ENCODE measurements around the gene AAR2.

The AAR2 gene

DNA sequence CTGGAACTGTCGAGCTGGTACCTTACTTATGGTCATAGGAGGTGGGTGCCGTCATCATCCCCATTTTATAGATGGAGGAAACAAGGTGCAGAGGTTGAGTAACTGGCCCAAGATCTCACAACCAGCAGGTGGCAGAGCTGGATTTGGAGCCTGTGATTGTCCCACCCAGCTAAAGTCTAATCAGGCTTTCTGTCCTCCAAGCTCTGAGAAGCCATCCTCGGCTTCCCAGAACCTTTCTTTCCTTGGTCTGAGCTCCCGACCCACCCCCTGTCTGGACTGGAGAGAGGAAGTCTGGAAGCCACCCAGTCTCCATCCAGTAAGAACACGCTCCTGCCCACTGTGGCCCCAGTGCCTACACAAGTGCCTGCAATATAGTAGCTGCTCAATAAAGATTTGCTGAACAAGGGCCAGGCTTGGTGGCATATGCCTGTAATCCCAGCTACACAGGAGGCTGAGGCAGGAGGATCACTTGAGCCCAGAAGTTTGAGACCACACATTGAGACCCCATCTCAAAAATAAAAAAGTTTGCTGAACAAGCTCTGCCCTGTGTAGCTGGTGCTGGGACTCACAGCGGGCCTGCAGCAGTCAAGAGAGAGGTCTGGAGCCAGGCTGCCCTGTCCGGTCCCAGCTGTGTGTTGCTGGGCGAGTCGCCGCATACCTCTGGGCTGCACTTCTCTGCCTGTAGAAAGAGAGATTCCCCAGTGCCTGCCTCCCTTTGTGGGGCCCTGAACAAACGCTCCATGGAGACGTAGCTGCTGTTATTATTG lies 37.3 kb downstream of the AAR2 start:
- DNase-seq (ENCODE audit: insufficient read length) (no peak), FAIRE-seq (no peak)
- TF ChIP-seq TAF1 (IDR thresholded peaks at IDR 0.05; ENCODE audit: borderline replicate concordance, low read depth, low read length) (no peak), POLR2A (IDR thresholded peaks at IDR 0.05; ENCODE audit: low read depth, low read length) (no peak), POLR2AphosphoS5 (IDR thresholded peaks at IDR 0.05; ENCODE audit: low read depth, low read length) (no peak)

DNA sequence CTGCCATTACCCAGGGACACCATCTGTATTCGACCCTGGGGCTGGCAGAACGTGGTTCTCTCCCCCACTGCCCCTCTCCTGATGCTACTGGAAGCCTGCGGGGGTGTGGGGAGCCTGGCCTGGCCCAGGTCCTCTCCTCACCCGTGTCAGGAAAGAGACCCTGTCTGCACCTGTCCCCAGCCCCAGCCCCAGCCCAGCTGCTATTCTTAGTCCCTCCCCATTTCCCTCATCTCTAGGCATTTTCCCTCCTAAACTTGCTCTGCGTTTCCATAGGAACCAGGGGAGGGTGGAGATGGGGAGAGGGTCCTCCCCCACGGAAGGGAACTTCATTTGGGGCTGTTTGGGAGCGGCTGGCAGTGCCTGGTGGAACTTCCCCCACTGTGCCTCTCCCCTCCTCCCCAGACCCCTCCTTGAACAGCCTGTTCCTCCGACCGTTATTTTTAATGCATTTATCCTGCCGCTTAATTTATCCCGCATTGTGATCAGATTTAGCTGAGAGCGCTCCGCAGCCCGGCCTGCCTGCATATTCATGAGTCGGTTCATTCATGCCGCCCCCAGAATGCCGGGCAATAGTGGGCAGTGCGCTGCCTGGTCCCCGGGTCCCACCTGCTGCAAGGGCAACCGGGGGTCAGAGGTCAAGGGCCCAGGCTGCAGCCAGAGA lies 38.0 kb downstream of the AAR2 start:
- TF ChIP-seq POLR2AphosphoS5 (IDR thresholded peaks at IDR 0.05; ENCODE audit: low read depth, low read length) (no peak), TAF1 (IDR thresholded peaks at IDR 0.05; ENCODE audit: borderline replicate concordance, low read depth, low read length) (no peak), POLR2A (IDR thresholded peaks at IDR 0.05; ENCODE audit: low read depth, low read length) (no peak)
- FAIRE-seq (no peak), DNase-seq (ENCODE audit: insufficient read length) (no peak)

DNA sequence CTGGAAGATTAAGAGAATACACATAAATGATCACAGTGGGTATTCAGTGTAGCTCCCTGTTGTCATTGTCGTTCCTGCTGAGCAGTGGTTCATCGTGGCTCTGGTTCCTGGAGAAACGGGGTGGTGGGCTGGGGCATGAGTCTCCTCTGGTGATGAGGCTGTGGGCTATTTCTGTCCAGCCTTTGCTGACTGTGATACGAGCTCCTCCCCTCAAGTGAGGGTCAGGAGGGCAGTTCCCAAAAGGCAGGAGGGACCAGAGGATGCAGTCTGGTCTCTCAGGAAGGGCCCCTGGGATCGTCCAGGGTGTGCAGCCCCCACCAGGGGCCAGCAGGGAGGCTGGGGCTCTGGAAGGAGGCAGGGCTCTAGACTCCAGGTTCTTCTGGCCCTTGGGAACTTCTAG lies 38.7 kb downstream of the AAR2 start:
- FAIRE-seq = no peak
- TF ChIP-seq POLR2AphosphoS5 (IDR thresholded peaks at IDR 0.05; ENCODE audit: low read depth, low read length) (no peak), POLR2A (IDR thresholded peaks at IDR 0.05; ENCODE audit: low read depth, low read length) (no peak), TAF1 (IDR thresholded peaks at IDR 0.05; ENCODE audit: borderline replicate concordance, low read depth, low read length) (no peak)

DNA sequence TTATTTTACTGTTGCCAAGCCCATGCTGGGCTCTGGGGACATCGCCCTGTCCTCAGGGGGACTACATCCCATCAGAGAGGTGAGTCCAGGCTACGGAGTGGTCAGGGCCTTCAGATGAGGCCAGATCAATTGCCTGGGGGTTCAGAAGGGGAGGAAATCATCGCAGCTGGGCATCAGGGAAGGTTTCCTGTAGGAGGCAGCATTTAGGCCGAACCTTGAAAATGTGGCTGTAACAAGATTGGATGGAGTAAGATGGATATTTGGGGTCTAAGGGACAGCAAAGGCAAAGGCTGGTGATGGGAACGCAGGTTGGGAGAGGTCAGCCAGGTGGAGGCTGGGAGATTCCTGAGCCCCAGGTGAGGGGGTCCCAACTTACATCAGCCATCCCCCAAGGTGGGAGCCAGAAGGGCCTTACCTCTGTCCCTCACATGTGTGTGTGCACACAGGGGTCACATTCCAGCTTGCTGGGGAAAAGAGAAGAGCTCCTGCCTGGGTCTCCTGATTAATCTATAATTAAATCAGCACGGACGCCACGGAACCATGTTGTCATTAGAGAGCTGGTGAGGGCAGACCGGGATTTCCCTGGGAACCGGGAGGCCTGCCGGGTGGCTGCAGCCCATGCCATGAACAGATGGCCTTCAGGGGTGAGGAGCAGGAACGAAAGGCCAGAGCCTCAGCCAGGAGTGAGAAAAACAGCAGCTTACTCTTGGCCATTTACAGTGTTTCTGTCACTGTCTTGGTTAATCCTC lies 39.3 kb downstream of the AAR2 start:
- DNase-seq (ENCODE audit: insufficient read length) (no peak), FAIRE-seq (no peak)
- no peak for TF ChIP-seq TAF1 (IDR thresholded peaks at IDR 0.05; ENCODE audit: borderline replicate concordance, low read depth, low read length)
- TF ChIP-seq POLR2A (IDR thresholded peaks at IDR 0.05; ENCODE audit: low read depth, low read length) = no peak
- TF ChIP-seq POLR2AphosphoS5 (IDR thresholded peaks at IDR 0.05; ENCODE audit: low read depth, low read length) = no peak

More for the DNA sequence above, 38.7 kb downstream of the AAR2 start:
- no peak for DNase-seq (ENCODE audit: insufficient read length)

DNA sequence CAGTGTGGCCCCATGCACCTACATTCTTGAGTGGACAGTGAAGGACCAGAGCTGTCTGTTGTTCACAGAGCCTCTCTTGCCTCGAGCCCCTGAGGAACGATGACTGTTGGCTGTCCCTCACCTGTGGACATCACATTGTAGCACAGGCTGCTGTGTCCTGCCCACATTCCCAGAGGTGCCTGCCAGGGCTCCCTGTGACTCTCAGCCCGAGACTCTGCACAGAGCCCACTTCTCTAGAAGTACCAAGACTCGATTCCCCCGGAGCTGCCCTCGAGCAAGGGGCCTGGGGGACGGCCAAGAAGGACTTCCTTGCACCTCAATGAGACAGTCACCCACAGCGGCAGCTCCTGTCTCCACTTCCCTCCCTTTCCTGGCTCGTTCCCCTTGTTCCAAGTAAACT lies 41.3 kb downstream of the AAR2 start:
- DNase-seq (ENCODE audit: insufficient read length) (no peak), FAIRE-seq (no peak)
- TF ChIP-seq TAF1 (IDR thresholded peaks at IDR 0.05; ENCODE audit: borderline replicate concordance, low read depth, low read length) (no peak), POLR2A (IDR thresholded peaks at IDR 0.05; ENCODE audit: low read depth, low read length) (no peak)

DNA sequence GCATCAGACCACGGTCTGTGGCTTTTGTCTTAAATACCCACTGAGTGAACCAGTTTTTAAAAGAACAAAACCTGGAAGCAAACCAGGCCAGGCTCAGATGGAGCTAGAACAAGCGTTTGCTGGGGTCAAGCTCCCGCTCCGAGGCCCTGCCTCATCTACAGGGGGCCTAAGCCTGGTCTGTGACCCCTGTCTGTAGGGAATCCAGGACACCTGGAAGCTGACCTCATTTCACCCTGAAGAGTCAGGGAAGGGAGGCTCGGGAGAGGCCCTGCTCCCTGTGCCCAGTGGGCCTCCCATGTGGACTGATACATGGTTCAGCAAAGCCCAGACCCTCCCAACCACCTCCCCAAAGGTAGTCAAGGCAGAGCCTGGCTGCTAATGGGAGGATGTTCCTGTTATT lies 43.1 kb downstream of the AAR2 start:
- FAIRE-seq (no peak), DNase-seq (ENCODE audit: insufficient read length) (no peak)
- no peak for TF ChIP-seq POLR2AphosphoS5 (IDR thresholded peaks at IDR 0.05; ENCODE audit: low read depth, low read length)
- TF ChIP-seq TAF1 (IDR thresholded peaks at IDR 0.05; ENCODE audit: borderline replicate concordance, low read depth, low read length) = no peak
- no peak for TF ChIP-seq POLR2A (IDR thresholded peaks at IDR 0.05; ENCODE audit: low read depth, low read length)

DNA sequence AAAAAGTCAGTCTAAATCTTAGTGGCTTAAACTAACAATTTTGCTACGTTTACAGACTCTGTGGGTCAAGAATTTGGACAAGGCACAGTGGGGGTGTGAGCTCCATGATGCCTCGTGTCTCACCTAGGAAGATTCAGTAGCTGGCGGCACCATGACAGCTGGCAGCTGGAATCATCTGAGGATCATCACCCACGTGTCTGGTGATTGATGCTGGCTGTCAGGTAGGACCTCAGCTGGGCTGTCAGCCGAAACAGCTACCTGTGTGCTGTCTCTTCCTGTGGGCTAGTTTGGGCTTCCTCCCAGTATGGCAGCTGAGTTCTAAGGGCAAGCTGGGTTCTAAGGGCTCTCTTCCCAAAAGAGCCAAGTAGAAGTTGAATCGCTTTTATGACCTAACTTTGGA lies 43.5 kb downstream of the AAR2 start:
- no peak for TF ChIP-seq POLR2A (IDR thresholded peaks at IDR 0.05; ENCODE audit: low read depth, low read length)
- FAIRE-seq = no peak
- DNase-seq (ENCODE audit: insufficient read length) = no peak

DNA sequence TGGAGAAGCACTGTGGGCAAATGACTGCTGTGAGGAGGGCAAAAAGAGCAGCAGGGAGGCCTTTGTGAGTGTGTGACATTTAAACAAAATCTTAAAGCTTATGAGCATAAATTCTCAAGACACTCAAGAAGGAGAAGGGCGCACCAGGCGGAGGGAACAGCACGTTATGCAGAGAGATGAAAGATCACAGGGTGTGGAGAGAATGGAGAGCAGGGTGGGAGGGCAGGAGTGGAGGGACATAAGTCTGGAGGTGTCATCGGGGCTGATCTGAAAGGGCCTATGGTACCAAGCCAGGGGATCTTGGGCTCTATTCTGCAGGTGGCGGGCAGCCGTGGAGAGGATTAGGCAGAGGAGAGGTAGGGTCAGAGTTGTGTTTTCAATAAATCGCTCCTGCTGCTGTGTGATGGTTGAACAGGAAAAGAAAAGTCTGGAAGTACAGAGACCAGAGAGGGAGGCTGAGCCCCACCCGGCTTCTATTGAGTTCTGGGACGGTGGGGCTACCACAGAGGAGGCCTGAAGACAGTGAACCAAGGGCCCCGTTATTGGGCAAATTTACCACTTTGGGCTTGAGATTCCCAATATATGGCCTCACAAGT lies 45.6 kb downstream of the AAR2 start:
- TF ChIP-seq TAF1 (IDR thresholded peaks at IDR 0.05; ENCODE audit: borderline replicate concordance, low read depth, low read length) = no peak
- no peak for TF ChIP-seq POLR2A (IDR thresholded peaks at IDR 0.05; ENCODE audit: low read depth, low read length)
- TF ChIP-seq POLR2AphosphoS5 (IDR thresholded peaks at IDR 0.05; ENCODE audit: low read depth, low read length) = no peak
- DNase-seq (ENCODE audit: insufficient read length) = no peak
- no peak for FAIRE-seq

DNA sequence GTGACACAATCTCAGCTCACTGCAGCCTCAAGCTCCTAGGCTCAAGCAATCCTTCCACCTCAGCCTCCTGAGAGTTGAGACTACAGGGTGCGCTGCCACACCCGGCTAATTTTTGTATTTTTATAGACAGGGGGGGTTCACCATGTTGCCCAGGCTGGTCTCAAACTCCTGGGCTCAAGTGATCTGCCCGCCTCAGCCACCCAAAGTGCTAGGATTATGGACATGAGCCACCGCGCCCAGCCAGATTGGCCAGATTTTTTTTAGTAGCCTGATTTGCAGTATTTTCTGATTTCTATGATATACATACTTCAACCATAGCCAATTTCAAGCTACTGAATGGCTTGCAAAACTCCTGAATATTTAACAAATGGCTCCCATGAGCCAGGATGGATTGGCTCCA lies 48.5 kb downstream of the AAR2 start:
- DNase-seq (ENCODE audit: insufficient read length) (no peak), FAIRE-seq (no peak)
- TF ChIP-seq POLR2AphosphoS5 (IDR thresholded peaks at IDR 0.05; ENCODE audit: low read depth, low read length) = no peak
- no peak for TF ChIP-seq TAF1 (IDR thresholded peaks at IDR 0.05; ENCODE audit: borderline replicate concordance, low read depth, low read length)
- TF ChIP-seq POLR2A (IDR thresholded peaks at IDR 0.05; ENCODE audit: low read depth, low read length) = no peak

DNA sequence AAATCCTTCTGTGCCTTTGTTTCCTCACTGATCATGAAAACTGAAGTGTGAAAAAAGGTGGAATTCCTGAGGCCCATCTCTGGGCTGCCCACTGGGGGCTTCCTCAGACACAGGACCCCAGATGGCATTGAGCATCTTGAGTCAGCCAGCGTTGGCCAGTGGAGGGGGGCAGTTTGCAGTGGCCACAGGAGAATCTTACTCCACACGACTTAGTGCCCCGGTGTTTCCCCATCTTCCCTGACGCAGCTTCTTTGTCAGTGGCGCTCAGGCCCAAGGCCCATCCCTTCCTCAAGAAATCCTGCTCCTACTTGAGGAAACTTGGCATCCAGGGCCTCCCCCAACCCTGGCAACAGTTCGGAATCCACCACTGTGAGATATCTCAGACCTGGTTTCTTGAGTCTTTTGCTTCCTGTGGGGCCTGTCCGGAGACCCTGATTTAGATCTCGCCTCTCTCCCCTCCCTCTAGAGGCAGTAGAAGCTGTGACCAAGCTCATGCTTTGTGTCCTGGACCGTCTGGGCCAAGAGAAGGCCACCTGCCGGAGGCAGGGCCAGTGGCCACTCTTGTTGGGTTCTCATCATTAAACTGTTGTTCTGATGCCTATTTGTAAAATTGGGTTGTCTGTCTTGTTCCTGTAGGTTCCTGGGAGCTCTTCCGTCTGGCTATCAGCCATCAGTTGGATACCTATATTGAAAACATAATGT lies 49.6 kb downstream of the AAR2 start:
- TF ChIP-seq TAF1 (IDR thresholded peaks at IDR 0.05; ENCODE audit: borderline replicate concordance, low read depth, low read length) (no peak), POLR2A (IDR thresholded peaks at IDR 0.05; ENCODE audit: low read depth, low read length) (no peak), POLR2AphosphoS5 (IDR thresholded peaks at IDR 0.05; ENCODE audit: low read depth, low read length) (no peak)
- FAIRE-seq = no peak
- DNase-seq (ENCODE audit: insufficient read length) = no peak

DNA sequence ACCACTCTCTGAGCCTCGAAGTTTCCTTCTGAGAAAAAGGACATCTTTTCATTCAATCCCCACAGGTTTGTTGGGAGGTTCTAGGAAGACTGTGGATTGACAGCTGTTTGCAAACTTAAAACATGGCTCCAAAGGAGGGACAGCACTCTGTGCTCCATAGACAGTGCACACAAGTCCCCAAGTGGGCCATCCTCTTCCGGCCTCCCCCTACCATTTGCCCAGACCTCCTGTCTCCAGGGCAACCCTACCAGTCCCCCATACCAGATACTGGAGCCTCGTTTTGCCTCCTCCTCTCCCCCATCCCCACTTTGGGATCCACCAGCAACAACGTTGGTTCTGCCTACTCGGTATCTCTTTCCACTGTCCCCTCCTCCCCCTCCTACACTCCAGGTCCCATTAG lies 61.4 kb downstream of the AAR2 start:
- no peak for TF ChIP-seq POLR2A (IDR thresholded peaks at IDR 0.05; ENCODE audit: low read depth, low read length)
- TF ChIP-seq POLR2AphosphoS5 (IDR thresholded peaks at IDR 0.05; ENCODE audit: low read depth, low read length) = no peak
- no peak for TF ChIP-seq TAF1 (IDR thresholded peaks at IDR 0.05; ENCODE audit: borderline replicate concordance, low read depth, low read length)
- no peak for FAIRE-seq
- DNase-seq (ENCODE audit: insufficient read length) = no peak

All from GM12892 (cell line).